ENCODE data around the gene ACTG2.
"Not testable (repeated sequence)": the region's sequence is repeated elsewhere in the genome, so short reads cannot be mapped to it uniquely, and the experiment has no call there.

ACTG2 gene

DNA sequence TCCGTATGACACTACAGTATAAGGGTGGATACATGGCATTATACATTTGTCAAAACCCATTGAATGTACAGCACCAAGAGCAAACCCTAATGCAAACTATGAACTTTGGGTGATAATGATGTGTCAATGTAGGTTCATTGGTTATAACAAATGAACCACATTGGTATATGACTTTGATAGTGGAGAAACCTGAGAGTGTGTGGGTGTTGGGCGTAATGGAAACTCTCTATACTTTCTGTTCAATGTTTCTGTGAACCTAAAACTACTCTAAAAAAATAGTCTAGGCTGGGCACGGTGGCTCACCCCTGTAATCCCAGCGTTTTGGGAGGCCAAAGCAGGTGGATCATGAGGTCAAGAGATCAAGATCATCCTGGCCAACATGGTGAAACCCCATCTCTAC is 6.5 kb upstream of the ACTG2 start:
- DNase-seq (ENCODE audit: low spot score): no peak
- TF ChIP-seq, protein P1, sequence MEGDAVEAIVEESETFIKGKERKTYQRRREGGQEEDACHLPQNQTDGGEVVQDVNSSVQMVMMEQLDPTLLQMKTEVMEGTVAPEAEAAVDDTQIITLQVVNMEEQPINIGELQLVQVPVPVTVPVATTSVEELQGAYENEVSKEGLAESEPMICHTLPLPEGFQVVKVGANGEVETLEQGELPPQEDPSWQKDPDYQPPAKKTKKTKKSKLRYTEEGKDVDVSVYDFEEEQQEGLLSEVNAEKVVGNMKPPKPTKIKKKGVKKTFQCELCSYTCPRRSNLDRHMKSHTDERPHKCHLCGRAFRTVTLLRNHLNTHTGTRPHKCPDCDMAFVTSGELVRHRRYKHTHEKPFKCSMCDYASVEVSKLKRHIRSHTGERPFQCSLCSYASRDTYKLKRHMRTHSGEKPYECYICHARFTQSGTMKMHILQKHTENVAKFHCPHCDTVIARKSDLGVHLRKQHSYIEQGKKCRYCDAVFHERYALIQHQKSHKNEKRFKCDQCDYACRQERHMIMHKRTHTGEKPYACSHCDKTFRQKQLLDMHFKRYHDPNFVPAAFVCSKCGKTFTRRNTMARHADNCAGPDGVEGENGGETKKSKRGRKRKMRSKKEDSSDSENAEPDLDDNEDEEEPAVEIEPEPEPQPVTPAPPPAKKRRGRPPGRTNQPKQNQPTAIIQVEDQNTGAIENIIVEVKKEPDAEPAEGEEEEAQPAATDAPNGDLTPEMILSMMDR (IDR thresholded peaks at IDR 0.05; ENCODE audit: extremely low read depth, missing control alignments): no peak

DNA sequence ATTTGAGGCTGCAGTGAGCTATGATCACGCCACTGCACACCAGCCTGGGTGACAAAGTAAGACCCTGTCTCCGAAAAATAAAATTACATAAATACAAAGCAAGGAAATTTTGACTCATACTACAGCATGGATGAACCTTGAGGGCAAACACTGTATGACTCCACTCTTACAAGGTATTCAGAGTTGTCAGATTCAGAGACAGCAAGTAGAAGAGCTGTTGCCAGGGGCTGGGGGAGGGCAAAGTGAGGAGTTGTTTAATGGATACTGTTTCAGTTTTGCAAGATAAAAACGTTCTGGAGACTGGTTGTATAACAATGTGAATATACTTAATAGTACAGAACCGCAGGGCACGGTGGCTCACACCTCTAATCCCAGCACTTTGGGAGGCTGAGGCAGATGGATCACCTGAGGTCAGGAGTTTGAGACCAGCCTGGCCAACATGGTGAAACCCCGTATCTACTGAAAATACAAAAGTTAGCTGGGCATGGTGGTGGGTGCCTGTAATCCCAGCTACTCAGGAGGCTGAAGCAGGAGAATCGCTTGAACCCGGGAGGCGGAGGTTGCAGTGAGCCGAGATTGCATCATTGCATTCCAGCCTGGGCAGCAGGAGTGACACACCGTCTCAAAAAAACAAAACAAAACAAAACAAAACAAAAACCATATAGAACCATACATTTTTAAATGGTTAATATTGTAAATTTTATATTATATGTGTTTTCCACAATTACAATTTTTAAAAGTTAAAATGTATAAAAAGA is 5.0 kb upstream of the ACTG2 start:
- not testable (repeated sequence) for DNase-seq (ENCODE audit: low spot score)

GRCh38 chr2:73888388-73888787 is 4.4 kb upstream of the ACTG2 start:
- DNase-seq (ENCODE audit: low spot score): no peak
- TF ChIP-seq, protein P1 (IDR thresholded peaks at IDR 0.05; ENCODE audit: extremely low read depth, missing control alignments): no peak

- no peak for DNase-seq (ENCODE audit: low spot score)
- TF ChIP-seq, protein P1 (IDR thresholded peaks at IDR 0.05; ENCODE audit: extremely low read depth, missing control alignments): no peak
These were observed 3.6 kb upstream of the ACTG2 start for GRCh38 chr2:73889206-73889605.

DNA sequence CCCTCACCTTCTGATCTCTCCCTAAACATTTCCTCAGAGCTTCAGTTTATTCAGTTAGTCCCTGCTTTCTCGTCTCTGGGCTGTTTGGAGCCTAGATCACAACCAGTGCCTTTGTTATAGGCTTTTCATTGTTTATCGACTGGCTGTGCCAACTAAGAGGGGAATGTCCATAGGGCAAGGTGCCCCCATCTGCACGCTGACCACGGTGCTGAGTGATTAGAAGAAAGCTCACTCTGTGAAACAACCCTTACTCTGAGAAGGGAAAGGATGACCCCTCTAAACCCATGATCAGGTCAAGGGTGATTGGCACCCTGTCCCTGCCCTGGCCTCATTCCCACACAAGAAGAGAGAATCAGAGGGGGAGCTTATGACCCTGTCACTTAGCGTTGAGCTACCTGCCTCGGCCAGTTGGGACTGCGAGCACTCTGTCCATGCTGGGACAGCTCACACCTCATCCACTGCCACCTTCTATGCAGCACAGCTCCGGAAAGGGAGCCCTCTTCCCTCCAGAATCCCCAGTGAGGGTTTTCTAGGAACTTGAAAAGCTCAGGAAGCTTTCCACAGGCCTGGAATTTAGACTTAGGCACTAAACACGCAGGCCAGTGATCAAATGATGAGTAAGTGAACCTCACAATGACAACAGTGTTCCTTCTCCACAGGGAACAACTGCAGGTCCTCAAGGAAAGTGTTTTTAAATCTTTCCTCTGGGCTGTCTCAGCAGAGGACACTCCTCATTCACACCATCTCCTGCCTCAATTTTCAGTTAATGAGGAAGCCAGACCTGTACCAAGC is 2.3 kb upstream of the ACTG2 start:
- TF ChIP-seq, protein P1 (IDR thresholded peaks at IDR 0.05; ENCODE audit: extremely low read depth, missing control alignments): no peak
- no peak for DNase-seq (ENCODE audit: low spot score)

DNA sequence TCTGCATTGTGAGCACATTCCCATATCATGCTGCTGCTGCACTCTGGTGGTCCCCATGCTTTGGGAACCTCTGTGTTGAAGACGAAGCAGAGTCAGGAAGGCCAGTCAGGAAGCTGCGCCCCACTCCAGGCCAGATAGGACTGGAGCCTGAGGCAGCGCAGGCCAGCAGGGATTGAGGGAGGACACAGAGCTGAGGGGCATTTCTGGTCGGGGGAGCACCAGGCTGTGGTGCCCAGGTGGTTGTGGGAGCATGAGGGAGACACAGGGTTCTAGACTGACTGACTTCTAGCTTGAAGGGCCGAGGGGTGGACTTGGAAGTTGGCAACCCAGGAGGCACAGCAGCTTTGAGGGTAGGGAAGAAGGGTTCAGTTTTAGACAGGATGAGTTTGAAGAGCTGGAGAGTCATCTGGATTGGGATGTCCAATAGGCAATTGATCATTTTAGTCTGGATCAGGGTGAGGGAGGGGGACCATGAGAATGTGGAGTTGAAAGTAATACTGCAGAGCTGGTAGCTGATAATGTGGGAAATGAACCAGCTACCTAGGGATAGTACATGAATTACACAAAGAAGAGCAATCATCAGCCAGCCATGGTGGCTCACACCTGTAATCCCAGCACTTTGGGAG is 1.4 kb upstream of the ACTG2 start:
- no peak for DNase-seq (ENCODE audit: low spot score)
- TF ChIP-seq, protein P1 (IDR thresholded peaks at IDR 0.05; ENCODE audit: extremely low read depth, missing control alignments): no peak

DNA sequence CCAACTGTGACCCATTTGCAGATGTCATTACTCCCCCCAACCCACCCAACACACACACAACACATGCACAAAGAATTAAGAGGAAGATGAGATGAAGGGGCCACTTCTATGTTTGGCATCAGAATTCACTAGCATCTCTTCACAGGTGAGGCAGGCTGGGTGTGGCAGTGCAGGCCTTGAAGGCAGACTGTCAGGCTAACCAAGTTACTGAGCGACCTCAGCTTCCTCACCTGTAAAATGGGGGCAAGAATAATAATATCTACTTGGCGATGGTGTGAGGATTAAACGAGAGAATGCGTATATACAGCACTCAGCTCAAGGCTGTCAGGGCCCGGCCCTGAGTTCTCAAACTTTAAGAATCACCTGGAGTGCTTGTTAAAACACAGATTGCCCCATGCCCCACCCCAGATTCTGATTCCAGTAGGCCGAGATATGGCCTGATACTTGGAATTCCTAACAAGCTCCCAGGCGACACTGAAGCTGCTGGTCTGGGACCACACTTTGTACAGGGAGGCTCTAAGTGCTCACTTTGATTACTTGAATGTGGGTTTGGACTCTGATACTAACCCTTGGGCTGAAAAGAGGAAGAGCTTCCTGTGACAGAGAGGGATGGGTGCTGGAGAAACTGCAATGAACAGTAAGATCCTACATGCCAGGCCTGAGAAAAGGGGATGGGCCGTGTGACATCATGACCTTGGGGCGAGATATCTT is 1.1 kb downstream of the ACTG2 start:
- TF ChIP-seq, protein P1 (IDR thresholded peaks at IDR 0.05; ENCODE audit: extremely low read depth, missing control alignments): no peak
- DNase-seq (ENCODE audit: low spot score): no peak

Data from GM20000 (cell line).